Endometrial microvascular endothelial cells (primary cell): ENCODE results near the gene TH. TPM values are rescaled to one million over a fixed set of nuclear protein-coding genes. Genes with fewer than 3 reads are reported as not detected.

ENCODE experiments used
- in situ Hi-C: cut with HindIII; loops from 2 replicates; pipeline ENCODE4 v1.10.0; 2017; ENCODE audit warnings: low sequenced_read_pairs, low pct_unique_long_range_greater_than_20kb; ENCODE audit errors: inconsistent ontology term
- total RNA-seq: library from RNA; depleted of rRNA; stranded (reverse); fragments of >200 nt; gene quantifications from one replicate; pipeline ENCODE4 v1.2.3, GENCODE V29; 2015; ENCODE audit errors: inconsistent ontology term

TH gene
- total RNA-seq, 1 donor from 2014 or later = not detected

- in situ Hi-C loops = no loop called here
Measured at GRCh38 chr11:2209900-2210321, 38.3 kb upstream of the TH start.

- in situ Hi-C loops = no loop called here
Measured at GRCh38 chr11:2209370-2209801, 37.8 kb upstream of the TH start.

- in situ Hi-C loops = no loop called here
Measured at GRCh38 chr11:2208691-2209369, 37.2 kb upstream of the TH start.

- in situ Hi-C loops = no loop called here
Measured at GRCh38 chr11:2207773-2208621, 36.4 kb upstream of the TH start.

- in situ Hi-C loops = no loop called here
Measured at GRCh38 chr11:2207212-2207611, 35.6 kb upstream of the TH start.

GRCh38 chr11:2205981-2206690 is 34.5 kb upstream of the TH start:
- in situ Hi-C loops = no loop called here

- in situ Hi-C loops = no loop called here
Measured at GRCh38 chr11:2205214-2205720, 33.7 kb upstream of the TH start.

GRCh38 chr11:2204361-2205213 is 33.0 kb upstream of the TH start:
- in situ Hi-C loops = no loop called here

GRCh38 chr11:2203440-2204259 is 32.0 kb upstream of the TH start:
- in situ Hi-C loops = no loop called here

GRCh38 chr11:2202900-2203439 is 31.4 kb upstream of the TH start:
- in situ Hi-C loops = no loop called here

GRCh38 chr11:2202071-2202899 is 30.7 kb upstream of the TH start:
- in situ Hi-C loops = no loop called here

GRCh38 chr11:2201542-2201941 is 29.9 kb upstream of the TH start:
- in situ Hi-C loops = no loop called here

GRCh38 chr11:2200957-2201519 is 29.4 kb upstream of the TH start:
- in situ Hi-C loops = no loop called here

GRCh38 chr11:2200536-2200935 is 28.9 kb upstream of the TH start:
- in situ Hi-C loops = no loop called here

- in situ Hi-C loops = no loop called here
Measured at GRCh38 chr11:2199466-2200341, 28.1 kb upstream of the TH start.
